H1 (cell line): ENCODE measurements around the gene RTP2. TPM values are rescaled to one million over a fixed set of nuclear protein-coding genes. Genes with fewer than 3 reads are reported as not detected.

ENCODE experiments used
- CTCF ChIA-PET: fragments of 300-600 bp; sonication (Branson Sonifier 250); formaldehyde crosslinking; loops from one replicate; lab custom pipeline; 2021; ENCODE audit not compliant: partially characterized antibody; lab: Charles Lee
- POLR2A ChIA-PET: fragments of 300-600 bp; sonication (Branson Sonifier 250); formaldehyde crosslinking; loops from one replicate; lab custom pipeline; 2021; ENCODE audit warnings: inconsistent platforms; ENCODE audit not compliant: partially characterized antibody; lab: Charles Lee
- DNase-seq, 2 experiments: peaks; one replicate each; pipeline versions ENCODE4 v3.0.0 to v3.0.0-alpha.2; 2010 to 2022; ENCODE audit warnings: low spot score in 2 of 2, low read depth in 1 of 2, mixed read lengths in 1 of 2
- FAIRE-seq: peaks from 2 replicates; lab custom pipeline; 2011; peaks lifted over from hg19 to GRCh38; lab: Jason Lieb, UNC
- H2AFZ ChIP-seq: 2 replicates; pipeline ENCODE4 v1.8.1; 2012; ENCODE audit warnings: low read length, inconsistent platforms
- H2AK5ac ChIP-seq: 2 replicates; pipeline ENCODE4 v1.6.1; 2013; ENCODE audit warnings: low read depth, low read length
- H2BK120ac ChIP-seq: replicated peaks from 2 replicates; pipeline ENCODE3; 2013; ENCODE audit warnings: low read depth, low read length, inconsistent platforms
- H2BK12ac ChIP-seq: 2 replicates; pipeline ENCODE4 v1.6.1; 2013; ENCODE audit warnings: low read depth, low read length
- H2BK15ac ChIP-seq: 2 replicates; pipeline ENCODE4 v1.6.1; 2013; ENCODE audit warnings: low read length
- H2BK20ac ChIP-seq: 2 replicates; pipeline ENCODE4 v1.6.1; 2013; ENCODE audit warnings: low read length
- H2BK5ac ChIP-seq: 2 replicates; pipeline ENCODE4 v1.6.1; 2013; ENCODE audit warnings: low read depth, low read length
- H3K14ac ChIP-seq: 2 replicates; pipeline ENCODE4 v1.6.1; 2013; ENCODE audit warnings: inconsistent platforms; ENCODE audit not compliant: insufficient read length
- H3K18ac ChIP-seq: 2 replicates; pipeline ENCODE4 v1.6.1; 2013; ENCODE audit warnings: low read length; ENCODE audit errors: extremely low read depth
- H3K23ac ChIP-seq: 2 replicates; pipeline ENCODE4 v1.6.1; 2013; ENCODE audit warnings: inconsistent platforms; ENCODE audit not compliant: insufficient read length
- H3K23me2 ChIP-seq: 2 replicates; pipeline ENCODE4 v1.6.1; 2013; ENCODE audit warnings: low read depth, low read length
- H3K27ac ChIP-seq: 2 replicates; pipeline ENCODE4 v1.6.1; 2011; ENCODE audit warnings: low read depth, low read length, inconsistent platforms
- H3K27me3 ChIP-seq, 4 experiments: replicated peaks in 1 of 4; 1 replicate in 1 of 4; 2 replicates in 3 of 4; pipeline versions ENCODE4 v1.6.1 to v1.8.1; 2011 to 2013; ENCODE audit warnings: low read length in 3 of 4, mild to moderate bottlenecking in 3 of 4, inconsistent platforms in 2 of 4, mixed read lengths in 2 of 4, moderate library complexity in 1 of 4; ENCODE audit not compliant: control insufficient read depth in 3 of 4, insufficient read depth in 3 of 4; ENCODE audit errors: extremely low read depth in 1 of 4
- H3K36me3 ChIP-seq, 4 experiments: 2 replicates each; pipeline versions ENCODE4 v1.6.1 to v1.8.1; 2011 to 2013; ENCODE audit warnings: mild to moderate bottlenecking in 4 of 4, low read length in 3 of 4, moderate library complexity in 2 of 4, control low read depth in 1 of 4, inconsistent platforms in 1 of 4; ENCODE audit not compliant: insufficient read depth in 4 of 4, control insufficient read depth in 2 of 4
- H3K4ac ChIP-seq: replicated peaks from 2 replicates; pipeline ENCODE3; 2013; ENCODE audit warnings: low read length, low read depth, mixed read lengths, inconsistent platforms; ENCODE audit not compliant: insufficient read length
- H3K4me1 ChIP-seq, 4 experiments: replicated peaks in 1 of 4; 1 replicate in 1 of 4; 2 replicates in 3 of 4; pipeline versions ENCODE4 v1.6.1 to v1.8.1; 2011 to 2013; ENCODE audit warnings: low read length in 3 of 4, inconsistent platforms in 2 of 4, mixed read lengths in 1 of 4; ENCODE audit not compliant: insufficient read depth in 4 of 4, control insufficient read depth in 3 of 4
- H3K4me2 ChIP-seq, 2 experiments: 2 replicates each; pipeline versions ENCODE4 v1.6.1 to v1.8.1; 2011 to 2013; ENCODE audit warnings: low read depth in 2 of 2, low read length in 2 of 2, control low read depth in 1 of 2, inconsistent platforms in 1 of 2, mild to moderate bottlenecking in 1 of 2; ENCODE audit not compliant: insufficient read depth in 1 of 2
- H3K4me3 ChIP-seq, 4 experiments: fragments of 200-600, 300-600 bp in 1 of 4; sonication (generic), shearing (Covaris generic), sonication (Bioruptor Twin) in 1 of 4; 2 replicates each; pipeline versions ENCODE4 v1.5.1 to v1.8.1; 2011 to 2016; ENCODE audit warnings: low read length in 4 of 4, low read depth in 3 of 4, control low read depth in 2 of 4, inconsistent platforms in 2 of 4, mild to moderate bottlenecking in 2 of 4, mixed read lengths in 1 of 4, moderate library complexity in 1 of 4; ENCODE audit not compliant: insufficient read depth in 2 of 4; ENCODE audit errors: extremely low read depth in 1 of 4
- H3K56ac ChIP-seq: replicated peaks from 2 replicates; pipeline ENCODE3; 2013; ENCODE audit warnings: low read depth, mild to moderate bottlenecking, mixed read lengths, low read length, inconsistent platforms; ENCODE audit not compliant: insufficient read length
- H3K79me1 ChIP-seq: 2 replicates; pipeline ENCODE4 v1.6.1; 2013; ENCODE audit warnings: low read depth, low read length, control low read depth
- H3K79me2 ChIP-seq, 2 experiments: 2 replicates each; pipeline versions ENCODE4 v1.6.1 to v1.8.1; 2012 to 2013; ENCODE audit warnings: low read length in 2 of 2, mild to moderate bottlenecking in 2 of 2, inconsistent platforms in 1 of 2; ENCODE audit not compliant: insufficient read depth in 2 of 2, control insufficient read depth in 1 of 2
- H3K9ac ChIP-seq, 4 experiments: replicated peaks in 1 of 4; 1 replicate in 1 of 4; 2 replicates in 3 of 4; pipeline versions ENCODE4 v1.6.1 to v1.8.1; 2011 to 2013; ENCODE audit warnings: low read depth in 3 of 4, low read length in 3 of 4, control low read depth in 2 of 4, mild to moderate bottlenecking in 2 of 4, moderate library complexity in 2 of 4, inconsistent platforms in 1 of 4; ENCODE audit errors: extremely low read depth in 1 of 4
- H3K9me3 ChIP-seq, 2 experiments: 2 replicates each; pipeline versions ENCODE4 v1.6.1 to v1.8.1; 2012 to 2013; ENCODE audit warnings: mild to moderate bottlenecking in 2 of 2, moderate library complexity in 2 of 2, control low read depth in 1 of 2, inconsistent platforms in 1 of 2, low read depth in 1 of 2, low read length in 1 of 2, mixed read lengths in 1 of 2; ENCODE audit not compliant: insufficient read depth in 2 of 2
- H4K20me1 ChIP-seq, 2 experiments: replicated peaks in 1 of 2; 2 replicates each; pipeline versions ENCODE3 to v1.8.1; 2011 to 2013; ENCODE audit warnings: inconsistent platforms in 2 of 2, low read length in 2 of 2, mild to moderate bottlenecking in 1 of 2; ENCODE audit not compliant: insufficient read depth in 2 of 2, control insufficient read depth in 1 of 2
- H4K5ac ChIP-seq: 2 replicates; pipeline ENCODE4 v1.6.1; 2013; ENCODE audit warnings: low read length, low read depth, mixed read lengths, inconsistent platforms; ENCODE audit not compliant: insufficient read length
- H4K8ac ChIP-seq: 2 replicates; pipeline ENCODE4 v1.8.0; 2013; ENCODE audit warnings: mild to moderate bottlenecking, moderate library complexity, low read length, inconsistent platforms; ENCODE audit not compliant: insufficient read depth; ENCODE audit errors: extremely low read depth
- H4K91ac ChIP-seq: replicated peaks from 2 replicates; pipeline ENCODE3; 2013; ENCODE audit warnings: low read length, mixed read lengths, inconsistent platforms; ENCODE audit not compliant: insufficient read length
- JUN ChIP-seq: IDR thresholded peaks from 2 replicates; pipeline ENCODE4 v1.6.1; 2011; ENCODE audit warnings: low read depth, mild to moderate bottlenecking, improper control_type of control experiment, low read length
- KDM4A ChIP-seq: IDR thresholded peaks from one replicate; pipeline ENCODE4 v1.7.1; 2012; ENCODE audit warnings: low read depth, mild to moderate bottlenecking, moderate library complexity, low read length, inconsistent platforms; ENCODE audit not compliant: severe bottlenecking
- NANOG ChIP-seq: IDR thresholded peaks from 2 replicates; pipeline ENCODE4 v1.6.1; 2011; ENCODE audit warnings: low read length, low read depth, mild to moderate bottlenecking, inconsistent platforms; ENCODE audit not compliant: insufficient read depth, poor library complexity, severe bottlenecking
- SIN3A ChIP-seq, 2 experiments: IDR thresholded peaks in 1 of 2; conservative IDR thresholded peaks in 1 of 2; 2 replicates each; pipeline ENCODE4 v1.6.1; 2011 to 2012; ENCODE audit warnings: low read length in 2 of 2, improper control_type of control experiment in 1 of 2, low read depth in 1 of 2, mild to moderate bottlenecking in 1 of 2
- TAF1 ChIP-seq: IDR thresholded peaks from 2 replicates; pipeline ENCODE4 v1.6.1; 2011; ENCODE audit warnings: mild to moderate bottlenecking, low read depth, low read length
- WGBS, 2 experiments: shearing (Covaris generic) in 1 of 2; methylation state at CpG; one replicate each; pipeline versions ENCODE4 v1.1.6 to v1.1.7; 2013 to 2015; ENCODE audit warnings: low lambda C conversion rate in 2 of 2, mixed read lengths in 2 of 2, inconsistent platforms in 1 of 2, low coverage in 1 of 2, missing lambda C conversion rate in 1 of 2; ENCODE audit not compliant: insufficient replicate concordance in 2 of 2, insufficient coverage in 1 of 2, insufficient read length in 1 of 2; ENCODE audit errors: extremely low coverage in 1 of 2, missing lambda C conversion rate in 1 of 2; 5-methylcytosine and 5-hydroxymethylcytosine counted together
- polyA plus RNA-seq, 7 experiments: library from polyadenylated mRNA; depleted of rRNA in 3 of 7; stranded (reverse) in 5 of 7; unstranded in 2 of 7; fragments of >200 nt in 5 of 7; fragments of 200-250 nt in 2 of 7; gene quantifications; 1 replicate in 5 of 7; 2 replicates in 1 of 7; 4 replicates in 1 of 7; pipeline versions ENCODE4 v1.2.1 to v1.2.3, GENCODE V29; 2011 to 2013; ENCODE audit warnings: missing spikeins in 2 of 7, mixed read lengths in 2 of 7
- total RNA-seq: library from RNA; stranded (reverse); fragmentation: NEBNext Ultra II Directional; extraction: Animal tissue kit (Norgen Biotek cat#: 25700); gene quantifications from 2 replicates; pipeline ENCODE4 v1.2.1, GENCODE V29; 2021
- TF ChIP-seq, protein P1 (sequence below), 3 experiments: IDR thresholded peaks; 1 replicate in 2 of 3; 2 replicates in 1 of 3; pipeline versions ENCODE4 v1.5.1 to v1.6.1; 2011; ENCODE audit warnings: low read length in 3 of 3, mild to moderate bottlenecking in 3 of 3, inconsistent platforms in 2 of 3, low read depth in 1 of 3, moderate library complexity in 1 of 3; ENCODE audit not compliant: insufficient read depth in 1 of 3; ENCODE audit errors: control extremely low read depth in 1 of 3

RTP2 gene
- total and polyA plus RNA-seq, 2 of the 8 experiments (the other 6 are each of a cell fraction or from before 2014, with no cell fraction given): not detected

- H3K14ac ChIP-seq: no peak overlapping the region
- H3K27me3 ChIP-seq: peaks cover 0 to 2% (median 0%) of the 10 kb centered on the region in 4 experiments; a peak in 1 of 7 replicates
- no peak overlapping the region for H4K5ac ChIP-seq
- H4K20me1 ChIP-seq: no peaks in the 10 kb centered on the region
- ChIA-PET POLR2A (no interaction called here), CTCF (interaction anchor here (0.9 to 1.3 kb wide), 2 partner anchors 11 to 28 kb away, joined by 4 read pairs; no protein-coding TSS in a partner anchor)
- H2BK20ac ChIP-seq: no peak overlapping the region
- H3K27ac ChIP-seq: no peak overlapping the region
- H3K4ac ChIP-seq: no peak overlapping the region
- H4K8ac ChIP-seq: no peak overlapping the region
- no peaks in the 10 kb centered on the region for H3K79me2 ChIP-seq
- no peak overlapping the region for H2AFZ ChIP-seq
- no peak overlapping the region for H3K18ac ChIP-seq
- no peak for DNase-seq
- H3K23me2 ChIP-seq: no peaks in the 10 kb centered on the region
- H3K79me1 ChIP-seq: no peaks in the 10 kb centered on the region
- no peak overlapping the region for H2BK12ac ChIP-seq
- no peak overlapping the region for H2BK15ac ChIP-seq
- no peak overlapping the region for H3K4me2 ChIP-seq
- H3K9ac ChIP-seq: no peak overlapping the region
- no peak for FAIRE-seq
- no peaks in the 10 kb centered on the region for H3K4me1 ChIP-seq
- H2AK5ac ChIP-seq: no peak overlapping the region
- H3K9me3 ChIP-seq: no peaks in the 10 kb centered on the region
- H4K91ac ChIP-seq: no peak overlapping the region
- H3K23ac ChIP-seq: no peak overlapping the region
- H2BK120ac ChIP-seq: no peak overlapping the region
- H3K36me3 ChIP-seq: no peaks in the 10 kb centered on the region
- TF ChIP-seq SIN3A (conservative IDR thresholded peaks at IDR 0.05 in 1 of 2, IDR thresholded peaks at IDR 0.05 in 1 of 2; ENCODE audit: low read depth in 1 of 2, low read length in 2 of 2) (no peak), KDM4A (no peak), TAF1 (no peak), NANOG (no peak), JUN (no peak)
- TF ChIP-seq, protein P1, sequence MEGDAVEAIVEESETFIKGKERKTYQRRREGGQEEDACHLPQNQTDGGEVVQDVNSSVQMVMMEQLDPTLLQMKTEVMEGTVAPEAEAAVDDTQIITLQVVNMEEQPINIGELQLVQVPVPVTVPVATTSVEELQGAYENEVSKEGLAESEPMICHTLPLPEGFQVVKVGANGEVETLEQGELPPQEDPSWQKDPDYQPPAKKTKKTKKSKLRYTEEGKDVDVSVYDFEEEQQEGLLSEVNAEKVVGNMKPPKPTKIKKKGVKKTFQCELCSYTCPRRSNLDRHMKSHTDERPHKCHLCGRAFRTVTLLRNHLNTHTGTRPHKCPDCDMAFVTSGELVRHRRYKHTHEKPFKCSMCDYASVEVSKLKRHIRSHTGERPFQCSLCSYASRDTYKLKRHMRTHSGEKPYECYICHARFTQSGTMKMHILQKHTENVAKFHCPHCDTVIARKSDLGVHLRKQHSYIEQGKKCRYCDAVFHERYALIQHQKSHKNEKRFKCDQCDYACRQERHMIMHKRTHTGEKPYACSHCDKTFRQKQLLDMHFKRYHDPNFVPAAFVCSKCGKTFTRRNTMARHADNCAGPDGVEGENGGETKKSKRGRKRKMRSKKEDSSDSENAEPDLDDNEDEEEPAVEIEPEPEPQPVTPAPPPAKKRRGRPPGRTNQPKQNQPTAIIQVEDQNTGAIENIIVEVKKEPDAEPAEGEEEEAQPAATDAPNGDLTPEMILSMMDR (IDR thresholded peaks at IDR 0.05; ENCODE audit: control extremely low read depth in 1 of 3, insufficient read depth in 1 of 3, low read depth in 1 of 3, low read length in 3 of 3): no peak
- TF ChIP-seq, all 59 proteins: peak for 0
- 82% methylated on average over 2 of the region's 2 CpGs; no CpG with 5 or more reads in 1 of the 2 experiments for WGBS, 2 experiments
- H3K4me3 ChIP-seq: no peak overlapping the region
- H3K56ac ChIP-seq: no peak overlapping the region
- H2BK5ac ChIP-seq: no peak overlapping the region
These were observed 51.1 kb downstream of the RTP2 start for GRCh38 chr3:187651282-187651681.
